A549 (cell line): ENCODE results near the gene XPO1. TPM values are rescaled to one million over a fixed set of nuclear protein-coding genes. Genes with fewer than 3 reads are reported as not detected.

Source experiments
- ATAC-seq, 2 experiments: fragments of 200-7000 bp in 1 of 2; fragments of >200 bp in 1 of 2; cut with Nextera tagmentation in 1 of 2; cut with Tn5 transposase in 1 of 2; 3 replicates each; pipeline versions ENCODE4 v1.8.0 to v1.9.1; 2018 to 2020; ENCODE audit warnings: mild to moderate bottlenecking in 1 of 2, moderate library complexity in 1 of 2
- CTCF ChIA-PET: fragments of 300-600 bp; sonication (Branson Sonifier 250); formaldehyde crosslinking; extraction: SDS; loops from one replicate; lab custom pipeline; 2021; ENCODE audit warnings: antibody characterized with exemption, inconsistent platforms; lab: Yijun Ruan, JAX
- POLR2A ChIA-PET: fragments of 350-600 bp; formaldehyde crosslinking; extraction: SDS; loops from one replicate; lab custom pipeline; 2021; ENCODE audit warnings: antibody characterized with exemption, inconsistent platforms; lab: Yijun Ruan, JAX
- DNase-seq, 2 experiments: peaks; one replicate each; pipeline versions ENCODE4 v3.0.0 to v3.0.0-alpha.2; 2011 to 2016; ENCODE audit warnings: low read depth in 1 of 2, low spot score in 1 of 2
- FAIRE-seq: peaks from 2 replicates; lab custom pipeline; 2011; peaks lifted over from hg19 to GRCh38; lab: Jason Lieb, UNC
- H3K27ac ChIP-seq, 2 experiments: fragments of >200 bp; sonication (Bioruptor Twin); formaldehyde crosslinking; 3 replicates each; pipeline ENCODE4 v1.5.1; 2016 to 2017
- H3K4me1 ChIP-seq: fragments of >200 bp; sonication (Bioruptor Twin); formaldehyde crosslinking; 3 replicates; pipeline ENCODE4 v1.6.1; 2016
- H3K4me2 ChIP-seq: fragments of >200 bp; sonication (Bioruptor Twin); formaldehyde crosslinking; 3 replicates; pipeline ENCODE4 v1.6.1; 2016
- H3K4me3 ChIP-seq: fragments of >200 bp; sonication (Bioruptor Twin); formaldehyde crosslinking; 3 replicates; pipeline ENCODE4 v1.5.1; 2016
- H3K9me3 ChIP-seq: fragments of >200 bp; sonication (Bioruptor Twin); formaldehyde crosslinking; 3 replicates; pipeline ENCODE4 v1.6.1; 2016
- BHLHE40 ChIP-seq: IDR thresholded peaks from 2 replicates; pipeline ENCODE4 v1.6.1; 2012; ENCODE audit warnings: low read depth, low read length, inconsistent platforms
- CBX2 ChIP-seq: fragments of 200-600 bp; sonication (generic); IDR thresholded peaks from 2 replicates; pipeline ENCODE4 v1.6.1; 2016; ENCODE audit warnings: low read depth, mild to moderate bottlenecking, borderline replicate concordance
- CEBPB ChIP-seq, 2 experiments: fragments of >200 bp in 1 of 2; sonication (Bioruptor Twin) in 1 of 2; formaldehyde crosslinking in 1 of 2; IDR thresholded peaks; 2 replicates each; pipeline ENCODE4 v1.6.1; 2012 to 2016
- EHMT2 ChIP-seq: fragments of 200-600 bp; sonication (generic); IDR thresholded peaks from 2 replicates; pipeline ENCODE4 v1.6.1; 2016; ENCODE audit warnings: antibody characterized with exemption, low read depth, mild to moderate bottlenecking, moderate library complexity
- EP300 ChIP-seq, 2 experiments: fragments of >200 bp; sonication (Bioruptor Twin); formaldehyde crosslinking; IDR thresholded peaks; 2 replicates in 1 of 2; 3 replicates in 1 of 2; pipeline ENCODE4 v1.6.1; 2016 to 2017
- HDAC2 ChIP-seq: fragments of 200-600 bp; sonication (generic); IDR thresholded peaks from 2 replicates; pipeline ENCODE4 v1.6.1; 2016
- HMGXB4 ChIP-seq: fragments of 250-450 bp; sonication (Bioruptor Pico); IDR thresholded peaks from 2 replicates; pipeline ENCODE4 v1.5.0; 2021; ENCODE audit warnings: mild to moderate bottlenecking, moderate library complexity, borderline replicate concordance
- JUNB ChIP-seq: fragments of >200 bp; sonication (Bioruptor Twin); formaldehyde crosslinking; IDR thresholded peaks from 2 replicates; pipeline ENCODE4 v1.6.1; 2016
- KDM5A ChIP-seq: fragments of 200-600 bp; sonication (generic); IDR thresholded peaks from 2 replicates; pipeline ENCODE4 v1.6.1; 2016; ENCODE audit warnings: antibody characterized with exemption, mild to moderate bottlenecking
- MAFK ChIP-seq: fragments of 450-650 bp; IDR thresholded peaks from 2 replicates; pipeline ENCODE4 v1.6.1; 2014; ENCODE audit not compliant: partially characterized antibody
- NPAS2 ChIP-seq: fragments of 250-450 bp; sonication (Bioruptor Pico); IDR thresholded peaks from 2 replicates; pipeline ENCODE4 v1.8.0; 2022; ENCODE audit warnings: mild to moderate bottlenecking, moderate library complexity, borderline replicate concordance
- POLR2AphosphoS2 ChIP-seq: conservative IDR thresholded peaks from 2 replicates; pipeline ENCODE4 v1.6.1; 2012; ENCODE audit warnings: low read length, improper control_type of control experiment, inconsistent platforms
- RAD21 ChIP-seq, 2 experiments: fragments of >200 bp in 1 of 2; sonication (Bioruptor Twin) in 1 of 2; formaldehyde crosslinking in 1 of 2; IDR thresholded peaks in 1 of 2; conservative IDR thresholded peaks in 1 of 2; 2 replicates in 1 of 2; 3 replicates in 1 of 2; pipeline ENCODE4 v1.6.1; 2012 to 2018; ENCODE audit warnings: inconsistent platforms in 1 of 2
- RARB ChIP-seq: fragments of 250-450 bp; sonication (Bioruptor Pico); IDR thresholded peaks from 2 replicates; pipeline ENCODE4 v1.8.0; 2021; ENCODE audit warnings: mild to moderate bottlenecking, moderate library complexity
- ZC3H11A ChIP-seq: fragments of 450-650 bp; IDR thresholded peaks from 2 replicates; pipeline ENCODE4 v1.6.1; 2014; ENCODE audit warnings: antibody characterized with exemption, mild to moderate bottlenecking
- WGBS: methylation state at CpG from one replicate; pipeline ENCODE4 v1.1.6; 2017; ENCODE audit errors: missing lambda C conversion rate; 5-methylcytosine and 5-hydroxymethylcytosine counted together
- polyA plus RNA-seq, 4 experiments: library from polyadenylated mRNA; depleted of rRNA in 3 of 4; stranded (reverse); fragments of >200 nt; fragmentation: RNase III in 1 of 4; extraction: RNeasy Plus Mini Kit Qiagen cat#74134 plus additional on column Dnase treatment in 1 of 4; gene quantifications; 2 replicates in 3 of 4; 3 replicates in 1 of 4; pipeline ENCODE4 v1.2.3, GENCODE V29; 2011 to 2017
- TF ChIP-seq, protein P1 (sequence below): fragments of >200 bp; sonication (Bioruptor Twin); formaldehyde crosslinking; IDR thresholded peaks from 3 replicates; pipeline ENCODE4 v1.5.1; 2016
- TF ChIP-seq, protein P2 (sequence below): fragments of 250-450 bp; sonication (Bioruptor Pico); IDR thresholded peaks from 2 replicates; pipeline ENCODE4 v1.5.0; 2020; ENCODE audit warnings: low read depth, mild to moderate bottlenecking, moderate library complexity
- TF ChIP-seq, protein P3 (sequence below): IDR thresholded peaks from 2 replicates; pipeline ENCODE4 v1.6.1; 2012

XPO1 gene
- polyA plus RNA-seq, 2 of the 4 experiments (the other 2 are of a cell fraction) = 152 to 216 TPM

GRCh38 chr2:61493523-61493942 is 44.6 kb downstream of the XPO1 start (continued):
- TF ChIP-seq, protein P1, sequence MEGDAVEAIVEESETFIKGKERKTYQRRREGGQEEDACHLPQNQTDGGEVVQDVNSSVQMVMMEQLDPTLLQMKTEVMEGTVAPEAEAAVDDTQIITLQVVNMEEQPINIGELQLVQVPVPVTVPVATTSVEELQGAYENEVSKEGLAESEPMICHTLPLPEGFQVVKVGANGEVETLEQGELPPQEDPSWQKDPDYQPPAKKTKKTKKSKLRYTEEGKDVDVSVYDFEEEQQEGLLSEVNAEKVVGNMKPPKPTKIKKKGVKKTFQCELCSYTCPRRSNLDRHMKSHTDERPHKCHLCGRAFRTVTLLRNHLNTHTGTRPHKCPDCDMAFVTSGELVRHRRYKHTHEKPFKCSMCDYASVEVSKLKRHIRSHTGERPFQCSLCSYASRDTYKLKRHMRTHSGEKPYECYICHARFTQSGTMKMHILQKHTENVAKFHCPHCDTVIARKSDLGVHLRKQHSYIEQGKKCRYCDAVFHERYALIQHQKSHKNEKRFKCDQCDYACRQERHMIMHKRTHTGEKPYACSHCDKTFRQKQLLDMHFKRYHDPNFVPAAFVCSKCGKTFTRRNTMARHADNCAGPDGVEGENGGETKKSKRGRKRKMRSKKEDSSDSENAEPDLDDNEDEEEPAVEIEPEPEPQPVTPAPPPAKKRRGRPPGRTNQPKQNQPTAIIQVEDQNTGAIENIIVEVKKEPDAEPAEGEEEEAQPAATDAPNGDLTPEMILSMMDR = no peak
- no peak for TF ChIP-seq HMGXB4

GRCh38 chr2:61492476-61492875 is 45.7 kb downstream of the XPO1 start:
- Histone ChIP-seq H3K27ac (no peak overlapping the region), H3K4me1 (peaks cover 4% of the 10 kb centered on the region; the same call in 1 of the 3 replicates), H3K4me2 (no peak overlapping the region), H3K9me3 (no peaks in the 10 kb centered on the region), H3K4me3 (no peak overlapping the region)
- ChIA-PET POLR2A (no interaction called here), CTCF (interaction anchor here (0.9 to 1.1 kb wide), 2 partner anchors 9 to 357 kb away, joined by 3 read pairs; no protein-coding TSS in a partner anchor)
- 90% methylated on average over 2 of the region's 2 CpGs for WGBS
- ATAC-seq (no peak), FAIRE-seq (no peak), DNase-seq (no peak)
- no peak for TF ChIP-seq RAD21 (conservative IDR thresholded peaks at IDR 0.05 in 1 of 2, IDR thresholded peaks at IDR 0.05 in 1 of 2)
- TF ChIP-seq CEBPB (IDR thresholded peaks at IDR 0.05) = no peak; a peak in 1 of 4 replicates
- TF ChIP-seq, protein P2, sequence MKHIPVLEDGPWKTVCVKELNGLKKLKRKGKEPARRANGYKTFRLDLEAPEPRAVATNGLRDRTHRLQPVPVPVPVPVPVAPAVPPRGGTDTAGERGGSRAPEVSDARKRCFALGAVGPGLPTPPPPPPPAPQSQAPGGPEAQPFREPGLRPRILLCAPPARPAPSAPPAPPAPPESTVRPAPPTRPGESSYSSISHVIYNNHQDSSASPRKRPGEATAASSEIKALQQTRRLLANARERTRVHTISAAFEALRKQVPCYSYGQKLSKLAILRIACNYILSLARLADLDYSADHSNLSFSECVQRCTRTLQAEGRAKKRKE = no peak
- TF ChIP-seq NPAS2 (CRISPR knock-in tag) = no peak
- no peak for TF ChIP-seq BHLHE40
- TF ChIP-seq, protein P1 = no peak
- TF ChIP-seq HDAC2 = no peak
- no peak for TF ChIP-seq KDM5A

DNA sequence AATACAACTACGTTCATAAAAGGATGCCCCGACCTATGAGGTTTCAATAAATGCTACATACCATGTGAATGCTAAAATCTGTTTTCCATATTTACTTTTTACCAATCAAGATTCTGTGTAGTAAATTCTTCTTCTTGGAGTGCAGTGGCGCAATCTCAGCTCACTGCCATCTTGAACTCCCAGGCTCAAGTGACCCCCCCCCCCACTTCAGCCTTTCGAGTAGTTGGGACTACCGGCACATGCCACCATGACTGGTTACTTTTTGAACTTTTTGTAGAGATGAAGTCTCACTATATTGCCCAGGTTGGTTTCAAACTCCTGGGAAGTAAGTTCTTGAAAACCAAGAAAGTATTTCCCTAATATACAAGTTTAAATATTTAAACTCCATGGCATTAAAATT is 52.9 kb downstream of the XPO1 start:
- ChIA-PET POLR2A (interaction anchor here (0.6 kb wide), 1 partner anchor 10 kb away, joined by 4 read pairs; no protein-coding TSS in a partner anchor), CTCF (interaction anchor here (0.6 to 0.8 kb wide), 2 partner anchors 8 to 57 kb away, joined by 3 to 6 read pairs; no protein-coding TSS in a partner anchor)
- Histone ChIP-seq H3K4me2 (no peak overlapping the region), H3K4me3 (no peak overlapping the region), H3K4me1 (no peaks in the 10 kb centered on the region), H3K27ac (no peak overlapping the region), H3K9me3 (no peaks in the 10 kb centered on the region)
- ATAC-seq = no peak
- TF ChIP-seq, protein P3, sequence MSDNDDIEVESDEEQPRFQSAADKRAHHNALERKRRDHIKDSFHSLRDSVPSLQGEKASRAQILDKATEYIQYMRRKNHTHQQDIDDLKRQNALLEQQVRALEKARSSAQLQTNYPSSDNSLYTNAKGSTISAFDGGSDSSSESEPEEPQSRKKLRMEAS = no peak
- TF ChIP-seq ZC3H11A = no peak
- TF ChIP-seq NPAS2 (CRISPR knock-in tag) = no peak
- TF ChIP-seq EP300 (IDR thresholded peaks at IDR 0.05) = no peak
- TF ChIP-seq CEBPB (IDR thresholded peaks at IDR 0.05) = no peak
- TF ChIP-seq MAFK = no peak
- TF ChIP-seq JUNB = no peak
- TF ChIP-seq, protein P1 = no peak
- TF ChIP-seq EHMT2 = no peak
- no peak for TF ChIP-seq RARB
- TF ChIP-seq POLR2AphosphoS2 = no peak
- TF ChIP-seq CBX2 = no peak
- DNase-seq = no peak
- FAIRE-seq = no peak
- 93% methylated on average over 5 of the region's 5 CpGs for WGBS
